ENCODE results near the gene HJURP.

DNA sequence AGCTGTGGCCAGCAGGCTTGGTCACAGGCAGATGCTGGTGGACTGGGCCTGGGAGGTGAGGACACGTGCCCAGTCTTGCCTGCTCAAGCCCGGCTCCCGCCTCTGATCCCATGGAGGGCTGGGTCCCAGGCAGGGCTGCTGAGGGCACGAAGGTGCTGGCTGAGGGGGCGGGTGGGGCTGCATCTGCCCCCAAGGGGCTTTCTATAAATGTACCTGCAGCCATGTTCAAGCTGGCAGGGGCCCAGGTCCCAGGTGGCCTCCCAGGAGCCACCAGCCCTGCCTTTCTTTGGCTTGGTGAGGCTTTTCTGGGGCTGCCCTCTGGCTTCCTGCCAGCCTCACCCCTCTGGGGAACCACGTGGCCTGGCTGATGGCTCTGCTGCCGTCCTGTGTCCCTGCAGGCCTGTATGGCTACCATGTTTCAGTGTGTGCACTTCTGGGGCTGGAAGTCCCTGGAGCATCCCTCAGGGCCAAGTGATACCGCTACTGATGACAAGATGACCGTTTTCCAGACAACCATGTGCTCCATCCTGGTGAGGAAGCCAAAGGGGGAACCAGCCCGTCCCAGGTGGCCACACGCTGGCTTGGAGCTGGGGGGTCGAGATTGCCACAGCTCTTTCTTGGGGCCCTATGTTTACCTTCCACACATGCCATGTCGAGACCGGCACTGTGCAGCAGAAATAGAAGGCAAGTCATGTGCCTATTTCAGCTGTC lies 23.2 kb downstream of the HJURP start:
- TF ChIP-seq, protein P1, sequence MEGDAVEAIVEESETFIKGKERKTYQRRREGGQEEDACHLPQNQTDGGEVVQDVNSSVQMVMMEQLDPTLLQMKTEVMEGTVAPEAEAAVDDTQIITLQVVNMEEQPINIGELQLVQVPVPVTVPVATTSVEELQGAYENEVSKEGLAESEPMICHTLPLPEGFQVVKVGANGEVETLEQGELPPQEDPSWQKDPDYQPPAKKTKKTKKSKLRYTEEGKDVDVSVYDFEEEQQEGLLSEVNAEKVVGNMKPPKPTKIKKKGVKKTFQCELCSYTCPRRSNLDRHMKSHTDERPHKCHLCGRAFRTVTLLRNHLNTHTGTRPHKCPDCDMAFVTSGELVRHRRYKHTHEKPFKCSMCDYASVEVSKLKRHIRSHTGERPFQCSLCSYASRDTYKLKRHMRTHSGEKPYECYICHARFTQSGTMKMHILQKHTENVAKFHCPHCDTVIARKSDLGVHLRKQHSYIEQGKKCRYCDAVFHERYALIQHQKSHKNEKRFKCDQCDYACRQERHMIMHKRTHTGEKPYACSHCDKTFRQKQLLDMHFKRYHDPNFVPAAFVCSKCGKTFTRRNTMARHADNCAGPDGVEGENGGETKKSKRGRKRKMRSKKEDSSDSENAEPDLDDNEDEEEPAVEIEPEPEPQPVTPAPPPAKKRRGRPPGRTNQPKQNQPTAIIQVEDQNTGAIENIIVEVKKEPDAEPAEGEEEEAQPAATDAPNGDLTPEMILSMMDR (IDR thresholded peaks at IDR 0.05), result no peak
- no peak for TF ChIP-seq POLR2A (IDR thresholded peaks at IDR 0.05)
